ENCODE data around the gene DNASE1L3.

The DNASE1L3 gene

DNA sequence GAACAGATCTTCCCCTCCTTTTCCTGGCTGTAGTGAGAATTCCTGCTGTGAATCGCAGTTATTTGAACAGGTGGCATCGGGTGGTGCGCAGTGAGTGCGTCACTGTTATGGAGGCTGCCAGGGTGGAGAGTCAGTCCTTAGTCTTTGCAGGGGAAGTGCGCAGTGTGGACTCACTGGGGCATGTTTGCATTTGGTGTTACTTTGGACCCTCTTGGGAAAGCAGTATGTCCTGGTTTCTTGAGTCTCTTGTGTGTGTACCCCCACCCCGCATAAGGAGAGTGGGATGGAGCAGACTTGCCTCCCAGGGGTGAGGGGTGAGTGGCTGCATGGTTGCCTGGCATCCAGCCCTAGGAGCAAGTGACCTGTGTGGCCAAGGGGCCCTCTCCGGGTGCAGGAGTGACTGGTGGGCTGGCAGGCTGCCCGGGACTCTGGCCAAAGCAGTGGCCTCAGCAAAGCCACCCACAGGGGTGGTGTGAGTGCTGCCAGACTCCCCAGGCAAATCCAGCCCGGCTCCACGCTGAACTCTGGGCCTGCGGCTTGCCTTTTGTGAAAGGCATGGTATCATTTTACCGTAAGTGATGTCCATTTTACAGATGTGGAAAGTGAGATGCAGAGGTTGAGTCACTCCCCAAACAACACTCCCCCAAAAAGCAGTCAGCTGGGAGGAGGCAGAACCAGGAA lies 46.4 kb downstream of the DNASE1L3 start:
- Histone ChIP-seq H3K9me3 (ENCODE audit: control insufficient read depth in 5 of 5, low read length in 5 of 5) (peaks cover 0 to 5% (median 0%) of the 10 kb centered on the region in 5 donors), H3K9ac (ENCODE audit: low read length in 5 of 5) (no peak overlapping the region), H3K27me3 (ENCODE audit: control insufficient read depth in 5 of 5, insufficient read depth in 4 of 5, low read length in 5 of 5) (no peaks in the 10 kb centered on the region), H3K27ac (ENCODE audit: low read depth, low read length) (no peak overlapping the region), H3K4me3 (ENCODE audit: low read depth in 1 of 5, low read length in 5 of 5) (no peak overlapping the region), H3K4me1 (ENCODE audit: control insufficient read depth in 5 of 5, insufficient read depth in 5 of 5, low read length in 5 of 5) (peaks cover 3 to 12% (median 8%) of the 10 kb centered on the region in 5 donors), H3K36me3 (ENCODE audit: control insufficient read depth in 5 of 5, insufficient read depth in 5 of 5, low read length in 5 of 5) (peaks cover 0 to 63% (median 48%) of the 10 kb centered on the region in 5 donors)

DNA sequence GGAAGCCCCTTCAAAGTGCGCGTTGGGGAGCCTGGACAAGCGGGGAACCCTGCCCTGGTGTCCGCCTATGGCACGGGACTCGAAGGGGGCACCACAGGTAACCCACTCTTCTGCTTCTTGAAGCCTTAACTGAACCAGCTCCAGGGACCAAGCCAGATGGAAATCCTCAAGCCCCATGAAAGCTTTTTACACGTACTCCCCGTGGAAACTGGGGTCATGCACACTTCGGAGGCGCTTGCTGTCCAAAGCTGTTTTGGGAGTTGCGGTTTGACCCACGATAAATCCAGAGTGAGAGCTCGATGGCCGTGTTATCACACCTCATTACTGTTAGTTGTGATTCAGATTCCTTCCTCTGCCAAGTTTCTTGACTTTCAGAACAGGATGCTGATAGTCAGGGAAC lies 47.5 kb downstream of the DNASE1L3 start:
- H3K9me3 ChIP-seq (ENCODE audit: control insufficient read depth in 5 of 5, low read length in 5 of 5) = peaks cover 0 to 5% (median 0%) of the 10 kb centered on the region in 5 donors
- no peak overlapping the region for H3K4me3 ChIP-seq (ENCODE audit: low read depth in 1 of 5, low read length in 5 of 5)
- H3K9ac ChIP-seq (ENCODE audit: low read length in 5 of 5) = no peak overlapping the region
- H3K36me3 ChIP-seq (ENCODE audit: control insufficient read depth in 5 of 5, insufficient read depth in 5 of 5, low read length in 5 of 5) = peaks cover 0 to 61% (median 48%) of the 10 kb centered on the region in 5 donors
- peaks cover 3 to 12% (median 8%) of the 10 kb centered on the region in 5 donors for H3K4me1 ChIP-seq (ENCODE audit: control insufficient read depth in 5 of 5, insufficient read depth in 5 of 5, low read length in 5 of 5)
- no peak overlapping the region for H3K27ac ChIP-seq (ENCODE audit: low read depth, low read length)
- H3K27me3 ChIP-seq (ENCODE audit: control insufficient read depth in 5 of 5, insufficient read depth in 4 of 5, low read length in 5 of 5) = no peaks in the 10 kb centered on the region

DNA sequence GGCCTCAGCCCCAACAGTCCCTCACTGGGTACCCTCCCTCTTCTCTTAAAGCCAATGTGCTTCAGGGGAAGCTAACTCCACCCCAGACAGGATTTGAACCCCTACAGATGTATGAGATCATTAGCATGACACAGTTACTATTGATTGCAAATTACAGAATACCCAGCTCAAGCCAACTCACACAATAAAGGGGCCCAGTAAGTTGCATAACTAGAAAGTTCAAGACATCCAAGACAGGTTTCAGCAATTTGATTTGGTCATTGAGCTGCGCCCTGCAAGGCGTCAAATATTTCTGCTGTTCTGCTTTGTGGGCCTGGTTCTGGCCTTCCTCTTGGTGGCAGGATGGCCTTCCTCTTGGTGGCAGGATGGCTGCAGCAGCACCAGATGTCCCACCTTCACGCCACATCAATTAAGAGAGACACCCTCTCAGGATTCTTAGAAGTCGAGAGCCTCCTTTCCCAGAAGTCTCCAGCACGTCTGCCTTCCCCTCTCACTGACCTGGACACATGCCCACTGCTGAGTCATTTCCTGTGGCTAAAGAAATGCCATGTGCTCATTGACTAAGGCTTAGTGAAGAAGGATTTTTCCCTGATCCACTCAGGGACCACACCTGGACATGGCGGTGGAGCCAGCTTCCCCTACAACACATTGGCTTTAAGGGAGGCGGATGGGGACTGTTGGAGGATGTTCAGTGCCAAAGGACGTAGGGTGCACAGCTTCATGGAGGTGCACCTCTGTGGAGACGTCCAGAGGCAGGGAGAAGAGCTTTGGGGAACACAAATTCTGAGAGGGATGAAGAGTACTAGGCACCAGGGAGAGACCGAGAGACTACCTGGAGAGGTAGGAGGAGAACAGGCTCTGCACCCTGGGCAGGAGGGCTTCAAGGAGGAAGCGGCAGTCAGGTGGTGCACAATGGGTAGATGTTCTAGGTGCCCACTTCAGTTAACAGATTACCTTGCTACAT lies 49.1 kb downstream of the DNASE1L3 start:
- Histone ChIP-seq H3K9me3 (ENCODE audit: control insufficient read depth in 5 of 5, low read length in 5 of 5) (peaks cover 0 to 5% (median 0%) of the 10 kb centered on the region in 5 donors), H3K36me3 (ENCODE audit: control insufficient read depth in 5 of 5, insufficient read depth in 5 of 5, low read length in 5 of 5) (peaks cover 0 to 67% (median 53%) of the 10 kb centered on the region in 5 donors), H3K27me3 (ENCODE audit: control insufficient read depth in 5 of 5, insufficient read depth in 4 of 5, low read length in 5 of 5) (no peaks in the 10 kb centered on the region), H3K4me1 (ENCODE audit: control insufficient read depth in 5 of 5, insufficient read depth in 5 of 5, low read length in 5 of 5) (peaks cover 3 to 12% (median 8%) of the 10 kb centered on the region in 5 donors), H3K9ac (ENCODE audit: low read length in 5 of 5) (no peak overlapping the region), H3K4me3 (ENCODE audit: low read depth in 1 of 5, low read length in 5 of 5) (no peak overlapping the region), H3K27ac (ENCODE audit: low read depth, low read length) (no peak overlapping the region)

DNA sequence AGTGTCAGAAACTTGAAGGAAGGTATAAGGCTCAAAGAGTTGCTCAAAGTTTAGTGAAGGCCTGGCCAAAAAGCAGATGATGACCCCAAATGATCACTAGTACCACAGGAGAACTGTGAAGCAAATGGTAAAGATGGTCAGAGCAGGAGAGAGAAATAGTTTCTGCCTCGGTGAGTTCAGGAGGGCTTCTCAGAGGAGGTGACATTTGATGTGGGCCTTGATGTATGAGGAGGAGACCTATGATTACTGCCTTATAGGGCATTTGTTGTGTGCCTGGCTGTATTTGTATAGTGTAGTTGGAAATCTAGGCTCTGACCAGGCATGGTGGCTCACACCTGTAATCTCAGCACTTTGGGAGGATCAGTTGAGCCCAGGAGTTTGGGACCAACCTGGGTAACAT lies 50.4 kb downstream of the DNASE1L3 start:
- peaks cover 0 to 76% (median 61%) of the 10 kb centered on the region in 5 donors for H3K36me3 ChIP-seq (ENCODE audit: control insufficient read depth in 5 of 5, insufficient read depth in 5 of 5, low read length in 5 of 5)
- H3K4me1 ChIP-seq (ENCODE audit: control insufficient read depth in 5 of 5, insufficient read depth in 5 of 5, low read length in 5 of 5) = peaks cover 3 to 12% (median 8%) of the 10 kb centered on the region in 5 donors

DNA sequence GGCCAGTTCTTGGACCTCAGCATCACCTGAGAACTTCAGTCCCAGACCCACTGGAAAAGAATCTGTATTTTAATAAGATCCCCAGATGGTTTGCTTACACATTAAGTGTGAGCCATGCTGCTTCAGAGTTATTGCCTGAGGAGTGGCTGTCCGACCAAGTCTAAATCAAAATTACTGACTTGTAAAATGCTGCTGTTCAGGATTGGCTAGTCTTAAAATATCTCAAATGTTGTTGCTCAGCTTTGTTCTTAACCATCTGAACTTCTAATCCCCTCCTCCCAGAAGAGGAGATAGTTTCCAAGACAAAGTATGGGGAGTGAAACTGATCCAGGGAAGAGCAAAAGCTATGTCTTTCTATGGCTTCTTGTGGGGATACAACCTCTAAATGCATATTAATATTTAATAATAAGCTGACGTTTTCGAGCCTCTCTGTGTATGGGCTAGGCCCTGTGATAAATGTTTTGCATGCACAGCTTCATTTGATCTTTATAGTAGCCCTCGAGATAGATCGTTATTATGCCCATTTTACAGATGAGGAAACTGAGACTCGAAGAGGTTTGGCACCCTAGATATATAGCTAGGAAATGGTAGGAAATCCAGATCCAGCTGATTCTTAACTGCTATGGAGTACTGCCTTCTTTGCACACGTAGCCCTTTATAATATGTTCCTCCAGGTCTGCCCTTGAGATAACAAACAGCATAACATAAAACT lies 52.2 kb downstream of the DNASE1L3 start:
- no peak overlapping the region for H3K4me3 ChIP-seq (ENCODE audit: low read depth in 1 of 5, low read length in 5 of 5)
- no peak overlapping the region for H3K9ac ChIP-seq (ENCODE audit: low read length in 5 of 5)
- no peaks in the 10 kb centered on the region for H3K27me3 ChIP-seq (ENCODE audit: control insufficient read depth in 5 of 5, insufficient read depth in 4 of 5, low read length in 5 of 5)
- H3K36me3 ChIP-seq (ENCODE audit: control insufficient read depth in 5 of 5, insufficient read depth in 5 of 5, low read length in 5 of 5) = peaks cover 0 to 74% (median 55%) of the 10 kb centered on the region in 5 donors
- peaks cover 3 to 12% (median 8%) of the 10 kb centered on the region in 5 donors for H3K4me1 ChIP-seq (ENCODE audit: control insufficient read depth in 5 of 5, insufficient read depth in 5 of 5, low read length in 5 of 5)
- no peak overlapping the region for H3K27ac ChIP-seq (ENCODE audit: low read depth, low read length)
- peaks cover 0 to 5% (median 0%) of the 10 kb centered on the region in 5 donors for H3K9me3 ChIP-seq (ENCODE audit: control insufficient read depth in 5 of 5, low read length in 5 of 5)

More for the DNA sequence above, 50.4 kb downstream of the DNASE1L3 start:
- Histone ChIP-seq H3K4me3 (ENCODE audit: low read depth in 1 of 5, low read length in 5 of 5) (no peak overlapping the region), H3K27me3 (ENCODE audit: control insufficient read depth in 5 of 5, insufficient read depth in 4 of 5, low read length in 5 of 5) (no peaks in the 10 kb centered on the region), H3K9me3 (ENCODE audit: control insufficient read depth in 5 of 5, low read length in 5 of 5) (peaks cover 0 to 5% (median 0%) of the 10 kb centered on the region in 5 donors), H3K9ac (ENCODE audit: low read length in 5 of 5) (no peak overlapping the region), H3K27ac (ENCODE audit: low read depth, low read length) (no peak overlapping the region)

DNA sequence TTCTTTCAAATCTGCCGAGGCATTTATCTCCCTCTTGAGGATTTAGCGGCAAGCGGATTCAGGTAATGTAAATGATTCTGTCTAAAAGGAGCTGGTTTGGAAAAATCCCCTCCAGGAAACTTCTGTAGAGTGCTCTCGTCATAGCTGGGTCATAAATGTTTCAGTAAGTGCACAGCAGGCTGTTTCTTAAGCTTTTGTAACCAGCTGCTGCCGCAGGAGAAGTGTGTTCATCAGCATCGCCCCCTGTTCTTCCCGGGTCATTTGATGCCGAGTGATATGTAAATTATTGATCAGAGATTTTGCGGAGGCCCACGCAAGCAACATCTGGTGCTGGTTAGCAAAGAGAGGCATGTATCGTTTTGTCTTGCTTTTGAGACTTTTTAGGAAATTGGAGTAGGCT lies 53.1 kb downstream of the DNASE1L3 start:
- peaks cover 0 to 5% (median 0%) of the 10 kb centered on the region in 5 donors for H3K9me3 ChIP-seq (ENCODE audit: control insufficient read depth in 5 of 5, low read length in 5 of 5)
- peaks cover 0 to 74% (median 56%) of the 10 kb centered on the region in 5 donors for H3K36me3 ChIP-seq (ENCODE audit: control insufficient read depth in 5 of 5, insufficient read depth in 5 of 5, low read length in 5 of 5)
- H3K27me3 ChIP-seq (ENCODE audit: control insufficient read depth in 5 of 5, insufficient read depth in 4 of 5, low read length in 5 of 5) = no peaks in the 10 kb centered on the region
- peaks cover 3 to 12% (median 8%) of the 10 kb centered on the region in 5 donors for H3K4me1 ChIP-seq (ENCODE audit: control insufficient read depth in 5 of 5, insufficient read depth in 5 of 5, low read length in 5 of 5)
- H3K27ac ChIP-seq (ENCODE audit: low read depth, low read length) = no peak overlapping the region
- no peak overlapping the region for H3K4me3 ChIP-seq (ENCODE audit: low read depth in 1 of 5, low read length in 5 of 5)
- no peak overlapping the region for H3K9ac ChIP-seq (ENCODE audit: low read length in 5 of 5)

DNA sequence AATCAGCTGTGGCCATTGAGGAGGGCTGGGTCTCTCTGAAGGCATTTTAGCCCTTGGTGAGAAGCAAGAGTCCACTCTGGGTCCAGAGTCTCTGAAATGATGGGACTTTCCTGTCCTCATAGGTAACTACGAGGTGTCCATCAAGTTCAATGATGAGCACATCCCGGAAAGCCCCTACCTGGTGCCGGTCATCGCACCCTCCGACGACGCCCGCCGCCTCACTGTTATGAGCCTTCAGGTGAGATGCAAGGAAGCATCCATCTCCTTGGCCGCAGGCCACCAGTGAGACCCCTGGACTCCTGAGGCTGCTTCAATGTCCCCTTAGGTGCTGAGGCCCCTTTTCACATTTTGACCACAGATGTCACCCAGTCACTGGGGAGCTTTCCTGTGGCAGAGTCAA lies 54.9 kb downstream of the DNASE1L3 start:
- Histone ChIP-seq H3K4me3 (ENCODE audit: low read depth in 1 of 5, low read length in 5 of 5) (no peak overlapping the region), H3K4me1 (ENCODE audit: control insufficient read depth in 5 of 5, insufficient read depth in 5 of 5, low read length in 5 of 5) (no peaks in the 10 kb centered on the region), H3K36me3 (ENCODE audit: control insufficient read depth in 5 of 5, insufficient read depth in 5 of 5, low read length in 5 of 5) (peaks cover 0 to 81% (median 69%) of the 10 kb centered on the region in 5 donors), H3K9me3 (ENCODE audit: control insufficient read depth in 5 of 5, low read length in 5 of 5) (no peaks in the 10 kb centered on the region), H3K9ac (ENCODE audit: low read length in 5 of 5) (no peak overlapping the region), H3K27me3 (ENCODE audit: control insufficient read depth in 5 of 5, insufficient read depth in 4 of 5, low read length in 5 of 5) (no peaks in the 10 kb centered on the region), H3K27ac (ENCODE audit: low read depth, low read length) (no peak overlapping the region)

DNA sequence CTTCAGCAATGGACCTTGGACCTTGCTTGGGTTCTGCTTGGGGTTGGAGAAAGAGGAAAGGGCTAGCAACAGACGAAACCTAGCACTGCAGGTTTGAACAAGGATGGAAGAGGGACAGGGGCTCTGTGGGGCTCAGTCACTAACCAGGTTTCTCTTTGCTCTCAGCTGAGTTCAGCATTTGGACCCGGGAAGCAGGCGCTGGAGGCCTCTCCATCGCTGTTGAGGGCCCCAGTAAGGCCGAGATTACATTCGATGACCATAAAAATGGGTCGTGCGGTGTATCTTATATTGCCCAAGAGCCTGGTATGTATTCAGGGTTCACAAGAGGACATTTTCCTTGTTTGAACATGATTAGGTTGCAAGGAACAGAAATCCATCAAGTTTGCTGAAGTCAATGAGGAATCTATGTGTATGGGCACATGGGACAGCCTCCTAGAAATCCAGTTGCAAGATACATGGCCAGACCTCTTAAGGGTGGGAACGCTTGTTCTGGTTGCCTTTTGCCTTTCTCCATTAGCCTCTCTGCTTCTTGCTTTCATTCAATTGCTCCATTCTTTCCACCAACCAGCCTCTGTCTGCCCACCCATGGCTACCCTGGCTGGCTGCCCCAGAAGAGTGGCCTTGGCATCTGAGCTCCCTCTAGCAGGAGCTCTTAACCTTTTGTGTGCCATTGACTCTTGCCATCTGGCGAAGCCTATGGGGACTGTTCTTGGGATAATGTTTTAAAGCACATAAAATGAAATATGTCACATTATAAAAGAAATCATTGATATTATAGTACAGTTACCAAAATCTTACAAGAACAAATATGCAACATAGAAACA lies 55.9 kb downstream of the DNASE1L3 start:
- Histone ChIP-seq H3K27me3 (ENCODE audit: control insufficient read depth in 5 of 5, insufficient read depth in 4 of 5, low read length in 5 of 5) (no peaks in the 10 kb centered on the region), H3K36me3 (ENCODE audit: control insufficient read depth in 5 of 5, insufficient read depth in 5 of 5, low read length in 5 of 5) (peaks cover 0 to 84% (median 72%) of the 10 kb centered on the region in 5 donors), H3K4me3 (ENCODE audit: low read depth in 1 of 5, low read length in 5 of 5) (no peak overlapping the region), H3K9ac (ENCODE audit: low read length in 5 of 5) (no peak overlapping the region), H3K9me3 (ENCODE audit: control insufficient read depth in 5 of 5, low read length in 5 of 5) (no peaks in the 10 kb centered on the region), H3K27ac (ENCODE audit: low read depth, low read length) (no peak overlapping the region), H3K4me1 (ENCODE audit: control insufficient read depth in 5 of 5, insufficient read depth in 5 of 5, low read length in 5 of 5) (no peaks in the 10 kb centered on the region)

DNA sequence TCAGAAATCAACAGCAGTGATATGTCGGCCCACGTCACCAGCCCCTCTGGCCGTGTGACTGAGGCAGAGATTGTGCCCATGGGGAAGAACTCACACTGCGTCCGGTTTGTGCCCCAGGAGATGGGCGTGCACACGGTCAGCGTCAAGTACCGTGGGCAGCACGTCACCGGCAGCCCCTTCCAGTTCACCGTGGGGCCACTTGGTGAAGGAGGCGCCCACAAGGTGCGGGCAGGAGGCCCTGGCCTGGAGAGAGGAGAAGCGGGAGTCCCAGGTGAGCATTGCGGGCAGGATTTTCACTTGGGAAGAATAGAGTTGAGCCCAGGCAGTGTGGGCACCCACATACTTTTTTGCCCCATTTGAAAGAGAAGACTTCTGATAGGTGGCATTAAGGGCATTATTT lies 57.4 kb downstream of the DNASE1L3 start:
- Histone ChIP-seq H3K4me3 (ENCODE audit: low read depth in 1 of 5, low read length in 5 of 5) (no peak overlapping the region), H3K36me3 (ENCODE audit: control insufficient read depth in 5 of 5, insufficient read depth in 5 of 5, low read length in 5 of 5) (peaks cover 0 to 86% (median 76%) of the 10 kb centered on the region in 5 donors), H3K27me3 (ENCODE audit: control insufficient read depth in 5 of 5, insufficient read depth in 4 of 5, low read length in 5 of 5) (no peaks in the 10 kb centered on the region), H3K4me1 (ENCODE audit: control insufficient read depth in 5 of 5, insufficient read depth in 5 of 5, low read length in 5 of 5) (no peaks in the 10 kb centered on the region), H3K9me3 (ENCODE audit: control insufficient read depth in 5 of 5, low read length in 5 of 5) (no peaks in the 10 kb centered on the region), H3K27ac (ENCODE audit: low read depth, low read length) (no peak overlapping the region), H3K9ac (ENCODE audit: low read length in 5 of 5) (no peak overlapping the region)
